ENCODE measurements around the gene DUSP3.
A peak's percentile ranks its signal among the peaks of the same experiment; 100 is the strongest.

Gene DUSP3

DNA sequence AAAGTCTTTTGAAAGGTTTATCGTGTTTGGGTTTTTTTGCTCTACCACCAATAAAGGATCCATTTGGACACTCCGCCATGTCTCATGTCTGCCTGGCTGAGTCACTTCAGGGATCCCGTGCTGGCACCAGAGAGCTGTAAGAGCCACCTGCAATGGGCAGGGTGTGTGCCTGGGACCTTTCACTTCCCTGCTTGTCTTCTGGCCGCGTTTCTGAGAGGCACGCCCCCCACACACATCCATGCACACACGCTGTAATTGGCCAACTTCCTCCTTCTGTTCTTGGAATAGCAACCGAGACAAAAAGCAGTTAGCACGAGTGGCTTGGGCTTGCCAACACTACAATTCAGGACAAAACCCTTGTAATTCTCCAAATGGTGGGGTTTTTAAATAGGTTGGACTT is 10.4 kb downstream of the DUSP3 start:
- DNase-seq = no peak

DNA sequence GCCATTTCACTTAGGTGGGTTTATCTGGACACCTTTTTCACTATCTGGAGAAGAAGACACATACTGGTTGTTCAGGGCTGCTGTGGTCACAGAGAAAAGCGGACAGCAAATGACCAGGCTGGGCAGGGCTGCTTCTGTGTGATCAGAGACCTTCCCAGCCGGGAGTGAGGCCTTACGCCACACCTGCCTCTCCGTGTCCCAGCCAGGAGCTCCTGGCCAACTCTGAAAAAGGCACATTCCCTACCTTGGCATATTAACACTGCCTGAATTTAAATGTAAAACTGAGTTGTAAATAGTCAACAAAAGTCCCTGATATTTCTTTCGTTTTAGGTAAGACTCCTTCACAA is 11.1 kb downstream of the DUSP3 start:
- DNase-seq = no peak

GRCh38 chr17:43767053-43767712 is 11.6 kb downstream of the DUSP3 start:
- no peak for DNase-seq

DNA sequence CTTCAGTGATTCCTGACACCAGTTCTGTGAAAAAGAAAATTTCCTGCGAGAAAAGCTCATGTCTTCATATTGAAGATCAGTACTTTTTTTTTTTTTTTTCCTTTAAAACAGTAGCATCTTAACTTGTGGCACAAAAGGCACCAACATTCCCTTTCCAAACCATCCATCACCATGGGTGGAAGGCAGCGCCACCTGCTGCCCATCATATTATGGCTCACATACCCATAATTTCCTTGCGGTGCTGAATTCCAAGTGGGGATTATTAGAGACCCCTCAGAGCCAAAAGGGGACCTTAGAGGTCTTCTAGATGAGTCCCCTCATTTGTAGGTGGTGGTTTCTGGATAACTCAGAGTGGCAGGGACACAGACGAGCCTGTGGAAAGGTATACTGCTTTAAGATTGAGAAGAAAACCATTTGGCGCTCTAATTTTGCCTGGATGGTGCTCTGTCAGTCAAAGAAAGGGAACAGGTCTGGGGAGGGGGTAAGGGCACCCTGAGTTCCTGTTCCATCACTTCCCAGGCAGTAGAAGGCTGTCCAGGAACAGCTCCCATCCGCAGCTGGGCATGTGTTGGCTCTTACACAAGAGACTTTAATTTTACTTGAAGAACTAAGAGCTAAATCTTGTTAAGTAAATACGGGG is 12.2 kb downstream of the DUSP3 start:
- no peak for DNase-seq

DNA sequence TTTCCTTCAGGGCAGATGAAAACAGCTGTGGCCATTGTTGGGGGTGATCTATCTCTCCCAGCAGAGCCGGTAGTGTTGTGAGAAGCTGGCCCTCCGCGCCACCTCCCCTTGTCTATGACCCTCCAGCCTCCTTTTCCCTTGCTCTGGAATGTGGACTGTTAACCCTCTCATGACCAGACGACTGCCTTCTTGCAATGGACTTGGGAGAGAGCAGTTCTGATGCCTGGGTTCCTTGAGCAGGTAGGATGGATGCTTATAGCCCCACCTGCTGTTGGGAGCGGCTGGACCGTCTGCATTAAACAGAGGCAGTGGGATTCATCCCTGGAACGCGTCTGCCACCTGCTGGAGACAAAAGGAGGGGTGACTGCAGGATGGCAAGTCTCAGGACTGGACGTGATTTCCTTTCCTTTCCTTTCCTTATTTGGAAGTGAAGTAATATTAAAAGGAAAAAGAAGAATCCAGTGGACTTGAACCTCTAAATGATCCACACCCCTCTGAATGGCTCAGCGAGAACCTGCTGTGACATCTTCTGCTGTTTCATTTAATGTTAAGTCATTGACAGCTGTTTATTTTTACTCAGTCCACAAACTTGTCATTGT is 18.4 kb downstream of the DUSP3 start:
- peak; percentile 37 for DNase-seq

- no peak for DNase-seq
These were observed 18.9 kb downstream of the DUSP3 start for GRCh38 chr17:43759836-43760235.

DNA sequence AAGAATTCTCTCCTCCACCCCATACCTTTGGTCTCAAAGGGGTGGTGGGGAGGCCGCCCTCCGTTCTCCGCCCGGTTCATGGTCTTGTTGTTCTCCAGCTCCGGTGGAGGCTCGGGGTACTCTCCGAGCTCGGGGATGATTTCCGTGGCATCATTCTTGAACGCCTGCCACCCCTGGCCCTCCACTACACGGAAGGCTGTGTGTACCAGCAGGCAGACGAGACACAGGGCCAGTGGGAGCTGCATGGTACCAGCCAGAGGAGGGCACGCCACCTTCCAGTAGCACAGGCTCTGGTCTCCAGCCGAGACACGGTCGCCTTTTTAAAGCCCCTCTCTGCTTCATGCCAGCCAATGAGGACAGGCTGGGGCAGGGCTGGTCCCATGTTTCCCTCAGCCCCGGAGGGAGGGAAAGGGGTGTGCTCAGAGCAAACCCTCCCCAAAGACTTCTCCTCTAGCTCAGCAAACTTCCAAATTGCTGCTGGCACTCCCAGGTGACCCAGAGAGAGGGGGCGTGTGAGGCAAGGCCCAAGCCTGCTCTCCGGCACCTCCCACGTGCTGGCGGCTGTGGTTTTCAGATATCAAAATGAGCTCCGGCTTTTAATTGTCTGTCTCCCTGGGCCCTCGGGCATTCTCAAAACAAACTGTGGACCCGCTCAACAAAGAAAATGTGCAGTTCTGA is 20.1 kb downstream of the DUSP3 start, which contains the start of gene SOST:
TSS of gene SOST (minus strand) at position 295 of the 678 bp plus-strand sequence. CDS start at position 245, 50 bp downstream.
- no peak for DNase-seq

- DNase-seq = no peak
These were observed 20.7 kb downstream of the DUSP3 start for GRCh38 chr17:43758086-43758485.

GRCh38 chr17:43757171-43757660 is 21.6 kb downstream of the DUSP3 start:
- DNase-seq = no peak

DNA sequence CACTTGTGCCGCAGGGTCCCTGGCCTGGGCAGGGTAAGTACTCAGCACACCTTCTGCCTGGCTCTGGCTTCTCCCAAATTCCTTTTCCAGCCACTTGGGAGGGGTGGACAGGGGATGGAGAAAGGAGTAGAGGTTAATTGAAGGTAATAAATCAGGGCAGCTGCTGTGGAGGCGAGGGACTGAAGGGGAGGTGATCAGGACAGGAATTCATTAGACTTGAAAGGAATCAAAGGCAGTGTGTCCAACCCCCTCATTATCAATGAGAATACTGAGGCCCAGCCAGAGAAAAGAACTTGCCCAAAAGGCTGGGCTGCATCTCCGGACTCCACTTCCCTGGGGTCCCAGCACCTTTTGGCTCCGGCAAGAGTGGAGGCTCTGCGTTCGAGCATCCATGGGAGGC is 22.6 kb downstream of the DUSP3 start:
- DNase-seq = no peak

DNA sequence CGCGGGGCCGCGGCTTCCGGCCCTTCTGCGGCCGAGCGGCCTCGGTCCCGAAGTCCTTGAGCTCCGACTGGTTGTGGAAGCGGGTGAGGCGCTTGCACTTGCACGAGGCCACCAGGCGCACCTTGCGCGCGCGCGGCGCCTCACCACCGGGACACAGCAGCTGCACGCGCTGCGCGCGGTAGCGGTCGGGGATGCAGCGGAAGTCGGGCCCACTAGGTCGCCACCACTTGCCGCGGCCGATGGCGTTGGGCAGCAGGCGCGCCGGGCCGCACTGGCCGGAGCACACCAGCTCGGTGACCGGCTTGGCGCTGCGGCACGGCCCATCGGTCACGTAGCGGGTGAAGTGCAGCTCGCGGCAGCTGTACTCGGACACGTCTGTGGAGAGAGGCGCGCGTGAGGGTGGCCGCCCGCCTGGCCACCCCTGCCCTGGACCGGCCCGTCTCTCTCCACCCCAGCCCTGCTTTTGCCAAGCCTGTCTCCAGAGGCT is 23.3 kb downstream of the DUSP3 start:
- no peak for DNase-seq

- DNase-seq = no peak
These were observed 23.8 kb downstream of the DUSP3 start for GRCh38 chr17:43754947-43755346.

GRCh38 chr17:43753493-43754129 is 25.2 kb downstream of the DUSP3 start:
- no peak for DNase-seq

DNA sequence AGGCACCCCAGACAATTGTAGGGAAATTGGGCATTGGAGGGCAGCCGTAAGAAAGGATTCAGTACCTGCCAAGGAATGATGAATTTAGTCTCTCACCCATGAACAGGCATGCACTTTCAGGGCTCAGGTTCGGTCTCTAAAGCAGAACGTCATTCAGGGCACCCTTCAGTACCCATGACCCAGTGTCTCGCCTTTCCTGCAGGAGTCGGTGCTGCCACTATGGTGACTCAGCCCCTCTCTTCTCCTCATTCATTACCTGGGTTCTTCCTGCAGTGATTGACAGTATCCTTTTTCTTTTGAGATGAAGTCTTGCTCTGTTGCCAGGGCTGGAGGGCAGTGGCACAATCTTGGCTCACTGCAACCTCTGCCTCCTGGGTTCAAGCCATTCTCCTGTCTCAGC is 28.6 kb downstream of the DUSP3 start:
- no peak for DNase-seq

- no peak for DNase-seq
These were observed 33.2 kb downstream of the DUSP3 start for GRCh38 chr17:43745541-43745940.

- no peak for DNase-seq
These were observed 37.1 kb downstream of the DUSP3 start for GRCh38 chr17:43741636-43742035.

DNA sequence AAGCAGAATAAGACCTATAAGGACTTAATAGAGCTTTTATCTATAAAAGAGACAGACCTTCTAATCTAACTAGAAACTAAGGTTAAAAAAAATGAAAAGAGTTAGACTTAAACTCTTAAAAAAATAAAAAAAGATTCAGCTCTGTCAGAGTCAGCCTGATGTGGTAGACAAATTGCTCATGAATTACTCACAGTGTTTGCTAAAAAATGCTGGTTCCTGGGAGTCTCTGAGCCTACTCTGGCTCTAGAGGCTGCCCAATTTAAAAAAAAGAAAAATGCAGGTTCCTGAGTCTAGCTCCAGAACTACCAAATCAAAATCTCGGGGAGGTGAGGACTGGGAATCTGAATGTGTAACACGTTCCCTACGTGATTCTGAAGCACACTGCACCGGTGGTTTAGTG is 38.2 kb downstream of the DUSP3 start:
- no peak for DNase-seq

GRCh38 chr17:43737722-43738121 is 41.1 kb downstream of the DUSP3 start:
- DNase-seq = no peak

GRCh38 chr17:43736389-43736788 is 42.4 kb downstream of the DUSP3 start:
- DNase-seq = no peak

DNA sequence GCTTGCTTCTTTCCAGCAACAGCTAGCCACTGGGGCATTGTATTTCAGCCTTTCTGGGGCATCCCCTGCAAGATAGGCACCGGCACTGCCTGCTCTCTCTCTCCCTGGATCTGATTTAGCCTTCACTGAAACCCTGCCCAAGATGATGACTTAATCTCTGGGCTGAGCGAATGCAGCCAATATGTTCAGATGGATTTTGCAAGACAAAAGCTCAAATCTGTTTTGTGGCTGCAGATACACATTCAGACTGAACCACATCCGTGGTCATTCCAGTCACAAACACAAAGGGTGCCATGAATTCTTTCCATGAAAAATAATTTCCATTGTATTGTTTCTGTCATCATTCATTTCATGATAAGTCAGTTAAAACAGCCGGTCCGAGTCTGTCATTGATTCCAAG is 44.4 kb downstream of the DUSP3 start:
- no peak for DNase-seq

GRCh38 chr17:43733956-43734355 is 44.8 kb downstream of the DUSP3 start:
- DNase-seq = no peak

- no peak for DNase-seq
These were observed 45.8 kb downstream of the DUSP3 start for GRCh38 chr17:43732958-43733357.

DNA sequence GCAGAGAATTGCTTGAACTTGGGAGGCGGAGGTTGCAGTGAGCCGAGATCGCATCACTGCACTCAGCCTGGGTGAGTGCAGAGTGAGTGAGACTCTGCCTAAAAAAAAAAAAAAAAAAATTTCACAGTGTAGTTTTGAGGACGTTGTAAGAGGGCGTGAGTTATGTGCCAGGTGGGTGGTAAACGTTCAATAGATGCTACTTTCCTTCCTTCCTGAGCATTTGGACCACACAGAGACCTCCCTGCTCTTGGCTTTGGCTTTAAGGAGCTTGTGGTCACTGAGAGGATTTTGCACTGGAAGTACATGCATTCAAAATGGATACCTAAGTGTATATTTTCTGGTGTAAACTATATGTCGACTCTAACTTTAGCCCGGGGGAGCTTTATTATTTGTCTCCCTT is 50.7 kb downstream of the DUSP3 start:
- no peak for DNase-seq

All from NCI-H446 treated with DMSO at 0.1 percent for 48 hours (cell line).